GM23338 (cell line): ENCODE results near the gene DBH. TPM values are rescaled to one million over a fixed set of nuclear protein-coding genes. Genes with fewer than 3 reads are reported as not detected.

Experiments used
- ATAC-seq: fragments of 200-7000 bp; cut with Tn5 transposase; 3 replicates; pipeline ENCODE4 v1.9.1; 2020
- DNase-seq: peaks from one replicate; pipeline ENCODE4 v3.0.0-alpha.2; 2015; ENCODE audit warnings: low spot score
- H2AFZ ChIP-seq: fragments of 200-600 bp; sonication (generic); 2 replicates; pipeline ENCODE4 v1.8.0; 2016; ENCODE audit warnings: antibody characterized with exemption, mild to moderate bottlenecking, moderate library complexity
- H3F3A ChIP-seq: fragments of 200-600 bp; sonication (generic); replicated peaks from 2 replicates; pipeline ENCODE4 v1.8.0; 2017; ENCODE audit warnings: antibody characterized with exemption, mixed run types, low read depth
- H3K27ac ChIP-seq: fragments of 200-600 bp; sonication (generic); 2 replicates; pipeline ENCODE4 v1.6.1; 2016; ENCODE audit warnings: low read depth
- H3K27me3 ChIP-seq: fragments of 200-600 bp; sonication (generic); 2 replicates; pipeline ENCODE4 v1.8.0; 2016; ENCODE audit warnings: mild to moderate bottlenecking, mixed run types, moderate library complexity; ENCODE audit not compliant: insufficient read depth
- H3K36me3 ChIP-seq: fragments of 200-600 bp; sonication (generic); 2 replicates; pipeline ENCODE4 v1.8.0; 2016; ENCODE audit warnings: mild to moderate bottlenecking; ENCODE audit not compliant: insufficient read depth
- H3K4me1 ChIP-seq: fragments of 200-600 bp; sonication (generic); 2 replicates; pipeline ENCODE4 v1.8.0; 2016; ENCODE audit warnings: mild to moderate bottlenecking, moderate library complexity; ENCODE audit not compliant: insufficient read depth
- H3K4me2 ChIP-seq: fragments of 200-600 bp; sonication (generic); 2 replicates; pipeline ENCODE4 v1.7.1; 2017; ENCODE audit warnings: mixed run types
- H3K4me3 ChIP-seq: fragments of 200-600 bp; sonication (generic); 2 replicates; pipeline ENCODE4 v1.6.1; 2016; ENCODE audit warnings: mixed run types
- H3K79me2 ChIP-seq: fragments of 200-600 bp; sonication (generic); replicated peaks from 2 replicates; pipeline ENCODE4 v1.8.0; 2017; ENCODE audit warnings: mild to moderate bottlenecking; ENCODE audit not compliant: insufficient read depth
- H3K9me2 ChIP-seq: fragments of 200-600 bp; sonication (generic); 2 replicates; pipeline ENCODE4 v1.8.0; 2017; ENCODE audit not compliant: insufficient read depth
- H4K20me1 ChIP-seq: fragments of 200-600 bp; sonication (generic); replicated peaks from 2 replicates; pipeline ENCODE4 v1.8.0; 2017; ENCODE audit warnings: mild to moderate bottlenecking; ENCODE audit not compliant: insufficient read depth
- H3K27ac Mint-ChIP-seq: 2 replicates; pipeline ENCODE4 v1.8.0; 2020; ENCODE audit warnings: inconsistent platforms, mild to moderate bottlenecking, moderate library complexity, mixed read lengths
- H3K27me3 Mint-ChIP-seq: 3 replicates; pipeline ENCODE4 v1.8.0; 2022; ENCODE audit warnings: low read depth, mild to moderate bottlenecking, moderate library complexity, mixed read lengths, inconsistent platforms; ENCODE audit not compliant: insufficient read depth, poor library complexity
- H3K36me3 Mint-ChIP-seq: 3 replicates; pipeline ENCODE4 v1.8.0; 2021; ENCODE audit warnings: low read depth, mild to moderate bottlenecking, inconsistent platforms, moderate library complexity, mixed read lengths
- H3K4me1 Mint-ChIP-seq: 3 replicates; pipeline ENCODE4 v1.8.0; 2020; ENCODE audit warnings: mild to moderate bottlenecking, inconsistent platforms, mixed read lengths
- H3K4me3 Mint-ChIP-seq: 3 replicates; pipeline ENCODE4 v1.8.0; 2021; ENCODE audit warnings: moderate library complexity, mild to moderate bottlenecking, inconsistent platforms, mixed read lengths
- H3K9me3 Mint-ChIP-seq: 3 replicates; pipeline ENCODE4 v1.8.0; 2020; ENCODE audit warnings: moderate library complexity, mild to moderate bottlenecking, inconsistent platforms, mixed read lengths
- CREB1 ChIP-seq: fragments of 250-450 bp; sonication (Bioruptor Pico); IDR thresholded peaks from 2 replicates; pipeline ENCODE4 v1.5.0; 2020; ENCODE audit warnings: low read depth, mild to moderate bottlenecking, moderate library complexity
- EZH2 ChIP-seq: fragments of 200-600 bp; sonication (generic); IDR thresholded peaks from one replicate; pipeline ENCODE4 v1.8.0; 2017; ENCODE audit warnings: antibody characterized with exemption, mild to moderate bottlenecking, low read depth; ENCODE audit not compliant: unreplicated experiment
- POLR2AphosphoS5 ChIP-seq: IDR thresholded peaks from 2 replicates; pipeline ENCODE4 v1.6.1; 2016; ENCODE audit warnings: antibody characterized with exemption, low read depth
- STAT1 ChIP-seq: IDR thresholded peaks from one replicate; pipeline ENCODE4 v1.6.1; 2016; ENCODE audit warnings: antibody characterized with exemption; ENCODE audit not compliant: unreplicated experiment
- ZNF114 ChIP-seq: fragments of 250-450 bp; sonication (Bioruptor Pico); IDR thresholded peaks from 2 replicates; pipeline ENCODE4 v1.5.0; 2020; ENCODE audit warnings: mild to moderate bottlenecking, moderate library complexity
- ZNF331 ChIP-seq: fragments of 250-450 bp; sonication (Bioruptor Pico); IDR thresholded peaks from 2 replicates; pipeline ENCODE4 v1.5.0; 2020; ENCODE audit warnings: low read depth, mild to moderate bottlenecking, moderate library complexity
- polyA plus RNA-seq: library from polyadenylated mRNA; unstranded; fragments of >200 nt; fragmentation: Nextera tagmentation; extraction: Ambion mirVana; gene quantifications from 2 replicates; pipeline ENCODE4 v1.2.1, GENCODE V29; 2016
- total RNA-seq: library from RNA; depleted of rRNA; stranded (reverse); fragments of >200 nt; shearing (Covaris generic); gene quantifications from 2 replicates; pipeline ENCODE4 v1.2.3, GENCODE V29; 2014
- TF ChIP-seq, protein P1 (sequence below): fragments of 250-450 bp; sonication (Bioruptor Pico); IDR thresholded peaks from 2 replicates; pipeline ENCODE4 v1.5.0; 2020; ENCODE audit warnings: mild to moderate bottlenecking, moderate library complexity
- TF ChIP-seq, protein P2 (sequence below): IDR thresholded peaks from 2 replicates; pipeline ENCODE4 v1.6.1; 2016; ENCODE audit warnings: antibody characterized with exemption
- TF ChIP-seq, protein P3 (sequence below): IDR thresholded peaks from one replicate; pipeline ENCODE4 v1.6.1; 2018; ENCODE audit warnings: antibody characterized with exemption; ENCODE audit not compliant: unreplicated experiment
- TF ChIP-seq, protein P4 (sequence below), 2 experiments: fragments of 200-600 bp in 1 of 2; sonication (generic) in 1 of 2; conservative IDR thresholded peaks; 2 replicates each; pipeline versions ENCODE4 v1.5.1 to v1.6.1; 2016 to 2017; ENCODE audit warnings: antibody characterized with exemption in 2 of 2, low read depth in 2 of 2, mild to moderate bottlenecking in 2 of 2, moderate library complexity in 1 of 2

Gene DBH
- total and polyA plus RNA-seq, 2 experiments from 2014 or later: 0.08 to 0.24 TPM

DNA sequence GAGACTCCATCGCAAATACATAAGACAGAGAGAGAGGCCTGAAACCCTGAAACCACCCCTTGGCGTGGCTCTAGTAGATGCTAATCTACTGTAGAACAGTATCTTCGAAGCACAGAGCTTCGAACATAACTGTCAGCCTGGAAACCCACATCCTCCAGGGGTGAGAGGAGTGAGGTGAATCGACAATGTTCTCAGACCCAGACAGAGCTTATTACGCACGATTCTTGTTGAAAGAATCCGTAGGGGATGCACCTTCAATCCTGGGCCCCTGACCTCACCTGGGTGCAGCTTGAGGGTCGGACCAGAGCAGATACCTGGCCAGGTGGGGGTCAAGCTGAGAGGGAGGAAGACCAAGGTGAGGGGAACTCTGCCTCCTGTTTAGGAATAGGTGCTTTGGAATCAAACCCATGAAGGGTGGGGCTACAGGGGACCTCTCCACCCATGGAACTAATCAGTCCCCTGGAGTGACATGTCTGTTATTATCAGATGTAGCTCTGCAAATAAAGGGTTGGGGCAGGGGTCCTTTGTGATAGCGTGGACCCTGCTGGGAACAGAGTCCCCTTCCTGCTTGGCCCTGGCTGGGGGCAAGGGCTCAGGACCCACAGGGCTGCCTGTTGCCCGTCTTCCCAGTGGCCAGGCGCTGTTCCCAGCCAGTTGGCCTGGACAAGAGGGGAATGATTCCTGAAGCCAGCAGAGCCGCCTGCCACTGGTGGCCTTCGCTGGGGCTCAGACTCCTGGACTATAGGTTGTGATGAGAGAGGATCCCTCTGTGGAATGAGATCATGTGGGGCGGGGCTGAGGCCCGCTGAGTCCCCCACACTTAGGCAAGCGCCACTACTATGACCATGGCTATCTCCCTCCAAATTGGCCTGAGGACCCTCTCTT, 41.2 kb downstream of the DBH start:
- Histone ChIP-seq H3K79me2 (no peaks in the 10 kb centered on the region), H3K36me3 (no peaks in the 10 kb centered on the region), H3K4me2 (no peak overlapping the region), H3K27ac (no peak overlapping the region), H4K20me1 (no peaks in the 10 kb centered on the region), H3K27me3 (no peaks in the 10 kb centered on the region), H3K4me1 (no peaks in the 10 kb centered on the region), H2AFZ (no peak overlapping the region), H3F3A (no peaks in the 10 kb centered on the region), H3K9me2 (no peaks in the 10 kb centered on the region; the same call in 1 of the 2 replicates), H3K4me3 (no peak overlapping the region)
- Mint-ChIP-seq H3K9me3 (no peaks in the 10 kb centered on the region), H3K27me3 (peaks cover 8% of the 10 kb centered on the region), H3K36me3 (no peaks in the 10 kb centered on the region), H3K27ac (no peak overlapping the region), H3K4me1 (peaks cover 7% of the 10 kb centered on the region), H3K4me3 (no peak overlapping the region)
- DNase-seq (no peak), ATAC-seq (no peak)
- TF ChIP-seq ZNF331 (CRISPR knock-in tag): no peak
- TF ChIP-seq, protein P1, sequence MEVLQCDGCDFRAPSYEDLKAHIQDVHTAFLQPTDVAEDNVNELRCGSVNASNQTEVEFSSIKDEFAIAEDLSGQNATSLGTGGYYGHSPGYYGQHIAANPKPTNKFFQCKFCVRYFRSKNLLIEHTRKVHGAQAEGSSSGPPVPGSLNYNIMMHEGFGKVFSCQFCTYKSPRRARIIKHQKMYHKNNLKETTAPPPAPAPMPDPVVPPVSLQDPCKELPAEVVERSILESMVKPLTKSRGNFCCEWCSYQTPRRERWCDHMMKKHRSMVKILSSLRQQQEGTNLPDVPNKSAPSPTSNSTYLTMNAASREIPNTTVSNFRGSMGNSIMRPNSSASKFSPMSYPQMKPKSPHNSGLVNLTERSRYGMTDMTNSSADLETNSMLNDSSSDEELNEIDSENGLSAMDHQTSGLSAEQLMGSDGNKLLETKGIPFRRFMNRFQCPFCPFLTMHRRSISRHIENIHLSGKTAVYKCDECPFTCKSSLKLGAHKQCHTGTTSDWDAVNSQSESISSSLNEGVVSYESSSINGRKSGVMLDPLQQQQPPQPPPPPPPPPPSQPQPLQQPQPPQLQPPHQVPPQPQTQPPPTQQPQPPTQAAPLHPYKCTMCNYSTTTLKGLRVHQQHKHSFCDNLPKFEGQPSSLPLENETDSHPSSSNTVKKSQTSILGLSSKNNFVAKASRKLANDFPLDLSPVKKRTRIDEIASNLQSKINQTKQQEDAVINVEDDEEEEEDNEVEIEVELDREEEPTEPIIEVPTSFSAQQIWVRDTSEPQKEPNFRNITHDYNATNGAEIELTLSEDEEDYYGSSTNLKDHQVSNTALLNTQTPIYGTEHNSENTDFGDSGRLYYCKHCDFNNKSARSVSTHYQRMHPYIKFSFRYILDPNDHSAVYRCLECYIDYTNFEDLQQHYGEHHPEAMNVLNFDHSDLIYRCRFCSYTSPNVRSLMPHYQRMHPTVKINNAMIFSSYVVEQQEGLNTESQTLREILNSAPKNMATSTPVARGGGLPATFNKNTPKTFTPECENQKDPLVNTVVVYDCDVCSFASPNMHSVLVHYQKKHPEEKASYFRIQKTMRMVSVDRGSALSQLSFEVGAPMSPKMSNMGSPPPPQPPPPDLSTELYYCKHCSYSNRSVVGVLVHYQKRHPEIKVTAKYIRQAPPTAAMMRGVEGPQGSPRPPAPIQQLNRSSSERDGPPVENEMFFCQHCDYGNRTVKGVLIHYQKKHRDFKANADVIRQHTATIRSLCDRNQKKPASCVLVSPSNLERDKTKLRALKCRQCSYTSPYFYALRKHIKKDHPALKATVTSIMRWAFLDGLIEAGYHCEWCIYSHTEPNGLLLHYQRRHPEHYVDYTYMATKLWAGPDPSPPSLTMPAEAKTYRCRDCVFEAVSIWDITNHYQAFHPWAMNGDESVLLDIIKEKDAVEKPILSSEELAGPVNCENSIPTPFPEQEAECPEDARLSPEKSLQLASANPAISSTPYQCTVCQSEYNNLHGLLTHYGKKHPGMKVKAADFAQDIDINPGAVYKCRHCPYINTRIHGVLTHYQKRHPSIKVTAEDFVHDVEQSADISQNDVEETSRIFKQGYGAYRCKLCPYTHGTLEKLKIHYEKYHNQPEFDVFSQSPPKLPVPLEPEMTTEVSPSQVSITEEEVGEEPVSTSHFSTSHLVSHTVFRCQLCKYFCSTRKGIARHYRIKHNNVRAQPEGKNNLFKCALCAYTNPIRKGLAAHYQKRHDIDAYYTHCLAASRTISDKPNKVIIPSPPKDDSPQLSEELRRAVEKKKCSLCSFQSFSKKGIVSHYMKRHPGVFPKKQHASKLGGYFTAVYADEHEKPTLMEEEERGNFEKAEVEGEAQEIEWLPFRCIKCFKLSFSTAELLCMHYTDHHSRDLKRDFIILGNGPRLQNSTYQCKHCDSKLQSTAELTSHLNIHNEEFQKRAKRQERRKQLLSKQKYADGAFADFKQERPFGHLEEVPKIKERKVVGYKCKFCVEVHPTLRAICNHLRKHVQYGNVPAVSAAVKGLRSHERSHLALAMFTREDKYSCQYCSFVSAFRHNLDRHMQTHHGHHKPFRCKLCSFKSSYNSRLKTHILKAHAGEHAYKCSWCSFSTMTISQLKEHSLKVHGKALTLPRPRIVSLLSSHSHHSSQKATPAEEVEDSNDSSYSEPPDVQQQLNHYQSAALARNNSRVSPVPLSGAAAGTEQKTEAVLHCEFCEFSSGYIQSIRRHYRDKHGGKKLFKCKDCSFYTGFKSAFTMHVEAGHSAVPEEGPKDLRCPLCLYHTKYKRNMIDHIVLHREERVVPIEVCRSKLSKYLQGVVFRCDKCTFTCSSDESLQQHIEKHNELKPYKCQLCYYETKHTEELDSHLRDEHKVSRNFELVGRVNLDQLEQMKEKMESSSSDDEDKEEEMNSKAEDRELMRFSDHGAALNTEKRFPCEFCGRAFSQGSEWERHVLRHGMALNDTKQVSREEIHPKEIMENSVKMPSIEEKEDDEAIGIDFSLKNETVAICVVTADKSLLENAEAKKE (CRISPR knock-in tag): no peak
- no peak for TF ChIP-seq CREB1
- TF ChIP-seq, protein P2, sequence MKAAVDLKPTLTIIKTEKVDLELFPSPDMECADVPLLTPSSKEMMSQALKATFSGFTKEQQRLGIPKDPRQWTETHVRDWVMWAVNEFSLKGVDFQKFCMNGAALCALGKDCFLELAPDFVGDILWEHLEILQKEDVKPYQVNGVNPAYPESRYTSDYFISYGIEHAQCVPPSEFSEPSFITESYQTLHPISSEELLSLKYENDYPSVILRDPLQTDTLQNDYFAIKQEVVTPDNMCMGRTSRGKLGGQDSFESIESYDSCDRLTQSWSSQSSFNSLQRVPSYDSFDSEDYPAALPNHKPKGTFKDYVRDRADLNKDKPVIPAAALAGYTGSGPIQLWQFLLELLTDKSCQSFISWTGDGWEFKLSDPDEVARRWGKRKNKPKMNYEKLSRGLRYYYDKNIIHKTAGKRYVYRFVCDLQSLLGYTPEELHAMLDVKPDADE: no peak
- no peak for TF ChIP-seq EZH2
- TF ChIP-seq ZNF114 (CRISPR knock-in tag): no peak
- TF ChIP-seq, protein P3, sequence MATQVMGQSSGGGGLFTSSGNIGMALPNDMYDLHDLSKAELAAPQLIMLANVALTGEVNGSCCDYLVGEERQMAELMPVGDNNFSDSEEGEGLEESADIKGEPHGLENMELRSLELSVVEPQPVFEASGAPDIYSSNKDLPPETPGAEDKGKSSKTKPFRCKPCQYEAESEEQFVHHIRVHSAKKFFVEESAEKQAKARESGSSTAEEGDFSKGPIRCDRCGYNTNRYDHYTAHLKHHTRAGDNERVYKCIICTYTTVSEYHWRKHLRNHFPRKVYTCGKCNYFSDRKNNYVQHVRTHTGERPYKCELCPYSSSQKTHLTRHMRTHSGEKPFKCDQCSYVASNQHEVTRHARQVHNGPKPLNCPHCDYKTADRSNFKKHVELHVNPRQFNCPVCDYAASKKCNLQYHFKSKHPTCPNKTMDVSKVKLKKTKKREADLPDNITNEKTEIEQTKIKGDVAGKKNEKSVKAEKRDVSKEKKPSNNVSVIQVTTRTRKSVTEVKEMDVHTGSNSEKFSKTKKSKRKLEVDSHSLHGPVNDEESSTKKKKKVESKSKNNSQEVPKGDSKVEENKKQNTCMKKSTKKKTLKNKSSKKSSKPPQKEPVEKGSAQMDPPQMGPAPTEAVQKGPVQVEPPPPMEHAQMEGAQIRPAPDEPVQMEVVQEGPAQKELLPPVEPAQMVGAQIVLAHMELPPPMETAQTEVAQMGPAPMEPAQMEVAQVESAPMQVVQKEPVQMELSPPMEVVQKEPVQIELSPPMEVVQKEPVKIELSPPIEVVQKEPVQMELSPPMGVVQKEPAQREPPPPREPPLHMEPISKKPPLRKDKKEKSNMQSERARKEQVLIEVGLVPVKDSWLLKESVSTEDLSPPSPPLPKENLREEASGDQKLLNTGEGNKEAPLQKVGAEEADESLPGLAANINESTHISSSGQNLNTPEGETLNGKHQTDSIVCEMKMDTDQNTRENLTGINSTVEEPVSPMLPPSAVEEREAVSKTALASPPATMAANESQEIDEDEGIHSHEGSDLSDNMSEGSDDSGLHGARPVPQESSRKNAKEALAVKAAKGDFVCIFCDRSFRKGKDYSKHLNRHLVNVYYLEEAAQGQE: no peak
- TF ChIP-seq STAT1: no peak
- TF ChIP-seq, protein P4, sequence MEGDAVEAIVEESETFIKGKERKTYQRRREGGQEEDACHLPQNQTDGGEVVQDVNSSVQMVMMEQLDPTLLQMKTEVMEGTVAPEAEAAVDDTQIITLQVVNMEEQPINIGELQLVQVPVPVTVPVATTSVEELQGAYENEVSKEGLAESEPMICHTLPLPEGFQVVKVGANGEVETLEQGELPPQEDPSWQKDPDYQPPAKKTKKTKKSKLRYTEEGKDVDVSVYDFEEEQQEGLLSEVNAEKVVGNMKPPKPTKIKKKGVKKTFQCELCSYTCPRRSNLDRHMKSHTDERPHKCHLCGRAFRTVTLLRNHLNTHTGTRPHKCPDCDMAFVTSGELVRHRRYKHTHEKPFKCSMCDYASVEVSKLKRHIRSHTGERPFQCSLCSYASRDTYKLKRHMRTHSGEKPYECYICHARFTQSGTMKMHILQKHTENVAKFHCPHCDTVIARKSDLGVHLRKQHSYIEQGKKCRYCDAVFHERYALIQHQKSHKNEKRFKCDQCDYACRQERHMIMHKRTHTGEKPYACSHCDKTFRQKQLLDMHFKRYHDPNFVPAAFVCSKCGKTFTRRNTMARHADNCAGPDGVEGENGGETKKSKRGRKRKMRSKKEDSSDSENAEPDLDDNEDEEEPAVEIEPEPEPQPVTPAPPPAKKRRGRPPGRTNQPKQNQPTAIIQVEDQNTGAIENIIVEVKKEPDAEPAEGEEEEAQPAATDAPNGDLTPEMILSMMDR (conservative IDR thresholded peaks at IDR 0.05; ENCODE audit: low read depth in 2 of 2): no peak
- no peak for TF ChIP-seq POLR2AphosphoS5
